Suprapubic skin (tissue), 4 donors: Measurements from ENCODE around the gene KDELR3. TPM values are rescaled to one million over a fixed set of nuclear protein-coding genes. Genes with fewer than 3 reads are reported as not detected.

Source experiments
- DNase-seq, 2 donors: peaks; one replicate each; pipeline ENCODE4 v3.0.0-alpha.2; 2019; ENCODE audit warnings: low spot score in 2 of 2
- H3K27ac ChIP-seq: fragments of 200-600 bp; sonication (generic); one replicate; pipeline ENCODE4 v1.5.1; 2019
- H3K27me3 ChIP-seq: fragments of 200-600 bp; sonication (generic); one replicate; pipeline ENCODE4 v1.5.1; 2019
- H3K36me3 ChIP-seq: fragments of 200-600 bp; sonication (generic); one replicate; pipeline ENCODE4 v1.5.1; 2019
- H3K4me1 ChIP-seq: fragments of 200-600 bp; sonication (generic); one replicate; pipeline ENCODE4 v1.5.1; 2019
- H3K4me3 ChIP-seq: fragments of 200-600 bp; sonication (generic); one replicate; pipeline ENCODE4 v1.5.1; 2019; ENCODE audit warnings: mild to moderate bottlenecking
- H3K9me3 ChIP-seq: fragments of 200-600 bp; sonication (generic); one replicate; pipeline ENCODE4 v1.5.1; 2019
- CTCF ChIP-seq, 2 donors: fragments of 200-600 bp in 1 of 2; fragments of 450-650 bp in 1 of 2; sonication (generic) in 1 of 2; IDR thresholded peaks; one replicate each; pipeline ENCODE4 v1.5.1; 2016 to 2019; ENCODE audit warnings: antibody characterized with exemption in 2 of 2, mild to moderate bottlenecking in 1 of 2, moderate library complexity in 1 of 2
- EP300 ChIP-seq: sonication (generic); formaldehyde crosslinking; IDR thresholded peaks from one replicate; pipeline ENCODE4 v1.6.1; 2017; ENCODE audit warnings: antibody characterized with exemption
- POLR2A ChIP-seq, 2 donors: fragments of 450-650 bp; IDR thresholded peaks; one replicate each; pipeline ENCODE4 v1.6.1; 2017; ENCODE audit warnings: antibody characterized with exemption in 2 of 2, mild to moderate bottlenecking in 2 of 2, moderate library complexity in 2 of 2
- POLR2AphosphoS5 ChIP-seq, 3 donors: sonication (generic); formaldehyde crosslinking; IDR thresholded peaks; one replicate each; pipeline ENCODE4 v1.6.1; 2017; ENCODE audit warnings: antibody characterized with exemption in 3 of 3
- WGBS: methylation state at CpG from one replicate; pipeline ENCODE4 v1.1.5; 2018; 5-methylcytosine and 5-hydroxymethylcytosine counted together
- total RNA-seq, 4 donors: library from RNA; depleted of rRNA; stranded (reverse); fragments of >200 nt; gene quantifications; one replicate each; pipeline ENCODE4 v1.1.0, GENCODE V29; 2016

Gene KDELR3
- total RNA-seq, 4 donors from 2014 or later, result 2.8 to 6.7 (median 3.9) TPM

- H3K27me3 ChIP-seq, result no peaks in the 10 kb centered on the region
- H3K36me3 ChIP-seq, result peaks cover 100% of the 10 kb centered on the region
- peaks cover 18% of the 10 kb centered on the region for H3K4me1 ChIP-seq
- no peak for TF ChIP-seq CTCF (IDR thresholded peaks at IDR 0.05)
- no peak for TF ChIP-seq EP300
- no peak for TF ChIP-seq POLR2AphosphoS5 (IDR thresholded peaks at IDR 0.05)
- no peak for TF ChIP-seq POLR2A (IDR thresholded peaks at IDR 0.05)
- H3K9me3 ChIP-seq, result no peaks in the 10 kb centered on the region
- 72% methylated on average over 5 of the region's 5 CpGs for WGBS
- H3K4me3 ChIP-seq, result no peak overlapping the region
- H3K27ac ChIP-seq, result no peak overlapping the region
- DNase-seq, result no peak
These were observed 23.9 kb downstream of the KDELR3 start for GRCh38 chr22:38491707-38492348.

GRCh38 chr22:38494498-38494897 is 26.6 kb downstream of the KDELR3 start:
- H3K4me1 ChIP-seq, result peaks cover 20% of the 10 kb centered on the region
- DNase-seq, result no peak
- no peak overlapping the region for H3K4me3 ChIP-seq
- no peaks in the 10 kb centered on the region for H3K27me3 ChIP-seq
- WGBS, result 62% methylated on average over 2 of the region's 2 CpGs
- H3K9me3 ChIP-seq, result no peaks in the 10 kb centered on the region
- H3K27ac ChIP-seq, result no peak overlapping the region
- H3K36me3 ChIP-seq, result peaks cover 100% of the 10 kb centered on the region
- TF ChIP-seq EP300 (no peak), CTCF (IDR thresholded peaks at IDR 0.05) (no peak), POLR2A (IDR thresholded peaks at IDR 0.05) (no peak), POLR2AphosphoS5 (IDR thresholded peaks at IDR 0.05) (no peak)

- TF ChIP-seq CTCF (IDR thresholded peaks at IDR 0.05), result no peak
- no peak for TF ChIP-seq EP300
- TF ChIP-seq POLR2AphosphoS5 (IDR thresholded peaks at IDR 0.05), result no peak
- no peak for TF ChIP-seq POLR2A (IDR thresholded peaks at IDR 0.05)
- Histone ChIP-seq H3K27me3 (no peaks in the 10 kb centered on the region), H3K36me3 (peaks cover 100% of the 10 kb centered on the region), H3K4me3 (no peak overlapping the region), H3K9me3 (no peaks in the 10 kb centered on the region), H3K27ac (no peak overlapping the region), H3K4me1 (peaks cover 24% of the 10 kb centered on the region)
- no peak for DNase-seq
- 92% methylated on average over 12 of the region's 12 CpGs for WGBS
These were observed 27.0 kb downstream of the KDELR3 start for GRCh38 chr22:38494939-38495338.

GRCh38 chr22:38497869-38498268 is 30.0 kb downstream of the KDELR3 start:
- Histone ChIP-seq H3K36me3 (peaks cover 92% of the 10 kb centered on the region), H3K27ac (no peak overlapping the region), H3K27me3 (no peaks in the 10 kb centered on the region), H3K9me3 (no peaks in the 10 kb centered on the region), H3K4me3 (no peak overlapping the region), H3K4me1 (peaks cover 33% of the 10 kb centered on the region)
- WGBS, result 87% methylated on average over 3 of the region's 3 CpGs
- no peak for TF ChIP-seq EP300
- TF ChIP-seq CTCF (IDR thresholded peaks at IDR 0.05), result no peak
- no peak for TF ChIP-seq POLR2A (IDR thresholded peaks at IDR 0.05)
- TF ChIP-seq POLR2AphosphoS5 (IDR thresholded peaks at IDR 0.05), result no peak
- DNase-seq, result no peak

GRCh38 chr22:38501797-38502672 is 34.1 kb downstream of the KDELR3 start:
- TF ChIP-seq CTCF (IDR thresholded peaks at IDR 0.05) (no peak), POLR2AphosphoS5 (IDR thresholded peaks at IDR 0.05) (no peak), POLR2A (IDR thresholded peaks at IDR 0.05) (no peak), EP300 (no peak)
- 86% methylated on average over 10 of the region's 10 CpGs for WGBS
- no peaks in the 10 kb centered on the region for H3K9me3 ChIP-seq
- H3K4me3 ChIP-seq, result no peak overlapping the region
- H3K36me3 ChIP-seq, result peaks cover 51% of the 10 kb centered on the region
- DNase-seq, result no peak
- H3K27ac ChIP-seq, result no peak overlapping the region
- peaks cover 62% of the 10 kb centered on the region for H3K4me1 ChIP-seq
- no peaks in the 10 kb centered on the region for H3K27me3 ChIP-seq
